Dermis blood vessel endothelial cell (primary cell): ENCODE data around the gene DUS1L. TPM values are rescaled to one million over a fixed set of nuclear protein-coding genes. Genes with fewer than 3 reads are reported as not detected.

Experiments used
- DNase-seq: peaks from one replicate; pipeline ENCODE4 v3.0.0; 2010
- total RNA-seq: library from RNA; depleted of rRNA; stranded (reverse); fragments of >200 nt; gene quantifications from 2 replicates; pipeline ENCODE4 v1.2.3, GENCODE V29; 2014

Gene DUS1L
- total RNA-seq, 1 donor from 2014 or later = 72.5 TPM

DNA sequence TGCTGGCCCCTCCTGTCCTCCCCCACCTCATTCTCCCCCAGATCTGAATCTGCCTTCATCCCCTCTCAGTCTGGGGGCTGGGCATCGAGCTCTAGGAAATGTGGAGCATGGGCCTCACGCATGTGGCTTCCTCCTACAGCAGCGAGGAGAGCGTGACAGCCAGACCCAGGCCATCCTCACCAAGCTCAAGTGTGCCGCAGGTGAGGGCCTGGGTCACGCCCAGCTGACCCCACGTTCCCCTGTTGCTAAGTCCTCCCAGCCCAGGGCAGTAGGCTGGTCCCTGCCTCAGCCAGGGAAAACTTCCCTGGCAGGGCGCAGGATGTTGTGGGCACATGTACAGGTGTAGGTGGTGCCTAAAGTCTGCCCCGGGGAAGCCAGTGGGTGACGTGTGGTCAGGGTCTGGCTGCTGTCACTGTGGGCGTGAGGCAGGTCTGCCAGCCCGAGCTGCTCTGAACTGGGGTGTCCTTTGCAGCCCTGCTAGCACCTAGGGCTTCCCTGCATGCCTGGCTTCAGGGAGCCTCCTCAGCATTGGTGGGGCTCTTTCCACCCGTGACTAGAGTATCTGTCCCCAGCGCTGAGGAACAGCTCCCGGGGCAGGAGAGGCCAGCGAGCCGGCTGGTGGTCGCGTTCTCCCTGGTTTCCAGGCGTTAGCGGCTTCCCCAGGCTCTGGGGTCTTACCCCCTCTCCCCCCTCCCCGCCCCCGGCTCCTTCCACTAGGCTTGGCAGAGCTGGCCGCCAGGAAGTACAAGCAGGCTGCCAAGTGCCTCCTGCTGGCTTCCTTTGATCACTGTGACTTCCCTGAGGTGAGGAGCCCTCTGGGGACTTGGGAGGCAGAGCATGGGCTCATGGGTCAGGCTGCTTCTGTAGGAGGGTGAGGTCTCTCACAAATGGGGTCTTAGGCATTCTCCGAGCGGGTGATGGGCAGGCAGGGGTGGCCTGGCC is 10.3 kb downstream of the DUS1L start:
- no peak for DNase-seq

DNA sequence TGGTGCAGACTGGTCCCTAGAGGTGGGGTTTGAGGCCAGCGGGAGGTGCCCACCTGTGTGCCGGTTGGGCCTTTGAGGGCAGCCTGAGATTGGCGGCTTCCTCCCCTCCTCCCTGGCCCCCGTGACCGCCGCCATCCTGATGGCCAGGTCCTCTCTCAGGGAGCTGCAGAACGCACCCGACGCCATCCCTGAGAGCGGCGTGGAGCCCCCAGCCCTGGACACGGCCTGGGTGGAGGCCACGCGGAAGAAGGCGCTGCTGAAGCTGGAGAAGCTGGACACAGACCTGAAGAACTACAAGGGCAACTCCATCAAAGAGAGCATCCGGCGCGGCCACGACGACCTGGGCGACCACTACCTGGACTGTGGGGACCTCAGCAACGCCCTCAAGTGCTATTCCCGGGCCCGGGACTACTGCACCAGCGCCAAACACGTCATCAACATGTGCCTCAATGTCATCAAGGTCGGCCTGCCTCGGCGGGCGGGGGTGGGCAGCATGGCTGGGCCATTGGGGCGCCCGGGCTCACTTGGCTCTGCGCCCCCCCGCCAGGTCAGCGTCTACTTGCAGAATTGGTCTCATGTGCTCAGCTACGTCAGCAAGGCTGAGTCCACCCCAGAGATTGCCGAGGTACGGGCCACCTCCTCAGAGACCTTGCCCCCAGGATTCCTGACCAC is 11.1 kb downstream of the DUS1L start:
- no peak for DNase-seq

DNA sequence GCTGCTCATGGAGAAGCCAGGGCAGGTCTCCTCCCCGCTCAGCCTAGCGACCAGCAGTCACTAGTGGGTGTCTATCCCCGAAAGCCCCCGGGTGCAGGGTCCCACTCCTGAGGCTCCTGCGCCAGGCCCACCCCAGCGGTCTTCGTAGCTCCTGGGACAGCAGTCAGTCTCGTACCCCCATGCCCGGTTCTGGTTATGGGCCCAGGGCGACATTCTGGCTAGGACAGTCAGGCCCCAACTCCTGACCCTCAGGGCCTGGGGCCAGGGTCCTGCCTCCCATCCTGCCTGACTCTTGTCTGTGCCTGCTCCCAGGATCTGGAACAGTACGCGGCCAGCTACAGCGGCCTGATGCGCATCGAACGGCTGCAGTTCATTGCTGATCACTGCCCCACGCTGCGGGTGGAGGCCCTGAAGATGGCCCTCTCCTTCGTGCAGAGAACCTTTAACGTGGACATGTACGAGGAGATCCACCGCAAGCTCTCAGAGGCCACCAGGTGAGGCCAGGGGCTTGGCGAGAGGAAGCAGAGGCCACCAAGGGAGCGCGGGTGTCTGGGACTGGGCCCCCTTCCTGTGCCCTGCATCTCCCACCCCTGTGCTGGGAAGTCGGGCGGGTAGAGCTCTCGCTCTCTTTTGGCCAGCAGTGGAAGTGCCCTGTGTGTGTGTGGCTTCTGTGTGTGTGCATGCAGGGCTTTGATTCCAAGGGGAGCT is 11.9 kb downstream of the DUS1L start:
- DNase-seq = no peak

DNA sequence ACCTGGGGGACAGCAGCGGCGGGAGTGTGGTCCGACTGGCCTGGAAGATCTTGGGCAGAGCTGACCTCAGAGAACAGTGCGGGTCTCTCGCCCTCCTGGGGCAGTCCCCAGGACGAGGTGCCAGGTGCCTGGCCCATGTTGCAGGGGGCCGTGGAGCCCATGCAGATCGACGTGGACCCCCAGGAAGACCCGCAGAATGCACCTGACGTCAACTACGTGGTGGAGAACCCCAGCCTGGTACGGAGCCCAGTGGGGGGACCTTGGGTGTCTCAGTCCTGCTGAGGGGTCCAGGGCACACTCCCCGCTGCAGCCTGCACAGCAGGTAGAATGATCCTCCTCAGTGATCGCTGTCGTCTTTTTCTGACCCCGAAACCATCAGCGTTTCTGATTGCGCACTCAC is 12.5 kb downstream of the DUS1L start:
- DNase-seq = no peak

DNA sequence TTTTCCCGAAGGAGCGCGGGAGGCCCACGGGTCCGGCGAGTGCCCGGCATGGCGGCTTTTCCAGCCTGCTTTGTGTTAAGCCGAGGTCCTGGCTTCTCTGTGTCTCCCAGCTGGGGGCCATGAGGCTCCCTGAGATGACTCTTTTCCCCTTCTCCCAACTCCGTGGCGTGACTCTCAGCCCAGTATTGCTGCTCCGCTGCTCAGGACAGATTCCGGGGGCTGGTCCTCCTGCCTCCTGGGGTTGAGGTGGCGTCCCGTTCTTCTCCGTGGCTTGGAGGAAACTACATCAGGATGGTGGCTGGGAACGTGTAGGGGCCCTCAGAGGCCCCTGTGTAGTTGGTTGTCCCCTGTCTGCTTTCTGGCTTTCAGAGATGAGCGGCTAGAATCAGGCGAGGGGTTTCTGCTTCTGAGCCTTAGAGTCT is 13.0 kb downstream of the DUS1L start:
- DNase-seq = peak; percentile 18

DNA sequence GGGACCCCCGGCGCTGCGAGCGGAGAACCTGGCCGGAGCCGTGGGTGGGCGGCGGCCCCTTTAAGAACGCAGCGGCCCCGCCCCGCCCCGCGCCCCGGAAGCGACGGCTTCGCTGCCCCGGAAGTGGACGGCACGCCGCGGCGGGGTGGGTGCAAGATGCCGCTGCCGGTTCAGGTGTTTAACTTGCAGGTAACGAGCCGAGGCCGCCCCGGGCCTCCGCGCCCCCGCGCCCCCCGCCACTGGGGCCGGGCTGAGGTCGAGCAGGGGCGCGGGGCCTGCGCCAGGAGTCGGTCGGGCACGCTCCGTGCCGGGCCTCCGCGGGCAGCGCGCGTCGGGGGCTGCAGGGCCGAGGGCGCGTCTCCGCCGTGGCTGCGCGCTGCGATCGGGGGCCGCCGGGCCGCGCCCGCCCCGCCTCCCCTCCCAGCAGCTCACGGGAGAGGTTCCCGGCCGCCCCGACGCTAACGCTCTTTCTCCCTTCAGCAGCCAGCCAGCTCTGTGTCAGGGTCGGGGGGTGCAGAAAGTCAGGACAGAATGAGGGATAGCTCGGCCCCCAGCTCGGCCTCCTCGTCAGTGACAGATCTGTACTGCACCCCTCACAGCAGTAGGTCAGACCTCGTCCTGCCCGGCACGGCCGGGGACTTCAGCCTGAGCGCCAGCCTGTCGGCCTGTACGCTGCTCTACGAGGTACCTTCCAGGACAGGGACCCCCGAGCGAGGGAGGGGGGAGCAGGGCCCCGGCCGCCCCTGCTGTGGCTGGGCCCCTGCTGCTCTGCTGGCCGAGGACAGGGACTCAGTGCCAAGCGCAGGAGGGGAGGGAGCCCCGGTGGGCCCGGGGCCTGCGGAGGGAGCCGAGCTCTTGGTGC is 13.6 kb downstream of the DUS1L start, which contains the start of the genes GPS1 and RFNG:
TSS of gene GPS1 (plus strand) at position 123 of the 862 bp plus-strand sequence. CDS start at position 157, 34 bp downstream.
TSS of gene RFNG (minus strand) at position 36 of the 862 bp plus-strand sequence. CDS start 45 bp downstream, outside the sequence.
- peak; percentile 59 for DNase-seq

DNA sequence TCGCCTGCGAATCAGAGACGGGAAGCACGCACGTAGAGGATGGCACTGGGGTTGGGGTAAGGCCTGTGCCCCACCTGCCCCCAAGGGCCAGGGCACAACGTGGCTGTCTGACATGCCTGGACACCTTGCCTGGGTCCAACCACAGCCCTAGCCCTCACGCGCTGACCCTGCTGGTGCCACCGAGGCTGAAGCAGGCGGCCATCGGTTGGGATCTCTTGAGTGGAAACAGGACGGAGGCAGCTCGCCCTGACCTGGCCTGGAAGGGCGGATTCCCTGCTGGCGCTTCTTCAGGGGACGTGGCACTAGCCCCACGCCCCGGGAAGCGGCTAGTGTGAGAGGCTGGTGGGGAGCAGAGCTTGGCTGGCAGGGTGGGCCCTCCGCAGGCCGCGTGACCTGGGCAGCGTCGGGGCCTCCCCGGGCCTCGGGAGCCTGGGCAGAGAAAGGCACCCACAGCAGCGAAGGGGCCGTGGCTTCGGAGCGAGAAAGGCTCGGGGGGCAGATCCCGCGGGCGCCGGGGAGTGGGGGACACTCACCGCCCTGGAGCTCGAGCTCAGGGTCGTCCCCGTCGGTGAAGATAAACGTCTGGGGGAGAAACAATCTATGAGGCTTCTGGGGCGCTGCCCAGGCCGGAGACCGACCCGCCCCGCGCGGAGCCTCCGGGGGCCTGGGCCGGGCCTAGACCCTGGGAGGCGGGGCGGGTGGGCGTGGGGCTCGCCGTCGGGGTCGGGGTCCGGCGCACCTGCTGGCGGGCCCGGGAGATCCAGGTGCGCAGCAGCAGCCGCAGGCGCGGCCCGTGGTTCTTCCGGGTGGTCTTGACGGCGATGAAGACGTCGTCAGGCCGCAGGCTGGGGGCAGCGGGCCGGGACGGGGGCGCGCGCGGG is 14.6 kb downstream of the DUS1L start:
- no peak for DNase-seq

DNA sequence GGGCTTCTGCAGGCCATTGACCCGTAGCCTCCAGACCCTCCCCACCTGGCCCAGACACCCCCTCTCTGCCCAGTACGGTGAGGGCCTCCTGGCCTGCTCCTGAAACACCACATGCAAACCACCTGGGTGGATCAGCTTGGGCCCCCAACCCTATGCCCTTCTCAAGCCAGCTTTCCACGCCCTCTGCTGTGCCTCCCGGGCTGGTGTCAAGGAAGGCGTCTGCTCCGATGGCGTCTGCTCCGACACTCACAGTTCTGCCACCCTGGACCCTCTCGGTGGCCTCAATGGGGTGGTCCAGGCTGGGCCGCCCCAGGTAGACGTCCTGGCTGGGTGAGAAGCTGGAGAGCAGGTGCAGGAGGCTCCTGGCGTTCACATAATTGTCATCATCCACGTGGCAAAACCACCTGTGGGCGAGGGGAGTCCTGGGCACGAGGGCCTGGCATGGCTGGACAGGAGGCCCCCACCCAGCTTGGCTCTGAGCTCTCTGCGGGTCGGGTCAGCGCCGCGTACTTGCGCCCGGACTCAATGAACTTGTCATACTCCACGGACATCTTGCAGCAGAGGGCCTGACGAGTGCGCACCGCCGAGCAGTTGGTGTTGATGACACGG is 15.3 kb downstream of the DUS1L start:
- DNase-seq = no peak

DNA sequence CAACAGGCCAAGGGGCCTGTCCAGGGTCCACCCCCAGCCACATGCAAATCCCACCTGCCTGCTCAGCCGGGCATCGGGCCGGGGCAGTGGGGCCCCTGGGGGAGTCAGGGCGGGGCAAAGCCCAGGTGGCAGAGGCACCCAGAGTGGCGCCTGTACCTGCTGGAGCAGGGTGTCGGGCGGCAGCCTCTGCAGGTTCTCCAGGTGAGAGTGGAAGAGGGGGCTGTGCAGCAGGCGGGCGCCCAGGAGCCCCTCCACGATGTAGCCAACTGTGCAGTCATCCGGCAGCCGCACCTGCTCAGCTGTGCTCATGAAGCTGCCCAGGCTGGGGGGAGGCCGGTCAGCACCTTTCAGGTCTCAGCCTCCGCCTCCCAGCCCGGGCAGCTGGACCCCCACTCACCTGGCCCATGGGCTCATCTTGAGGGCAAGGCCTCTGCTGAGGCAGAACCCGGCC is 16.1 kb downstream of the DUS1L start:
- DNase-seq = no peak

DNA sequence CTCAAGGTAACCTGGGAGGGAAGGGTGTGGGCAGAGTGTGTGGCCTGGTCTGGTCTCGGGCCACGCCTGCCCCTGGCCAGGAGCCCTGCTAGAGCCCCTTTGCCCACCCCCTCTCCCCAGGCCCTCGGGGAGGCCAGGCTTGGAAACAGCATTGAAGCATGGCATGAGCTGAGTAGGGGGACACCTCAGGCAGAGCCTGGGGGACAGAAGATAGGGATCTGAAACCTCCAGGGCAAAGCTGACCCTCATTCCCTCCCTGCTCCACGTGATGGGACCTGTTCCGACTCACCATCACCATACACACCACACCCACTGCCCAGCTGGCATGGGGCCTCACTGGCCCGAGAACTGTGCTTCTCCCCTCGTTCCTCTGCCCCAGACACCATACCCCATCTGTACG is 16.5 kb downstream of the DUS1L start:
- no peak for DNase-seq

DNA sequence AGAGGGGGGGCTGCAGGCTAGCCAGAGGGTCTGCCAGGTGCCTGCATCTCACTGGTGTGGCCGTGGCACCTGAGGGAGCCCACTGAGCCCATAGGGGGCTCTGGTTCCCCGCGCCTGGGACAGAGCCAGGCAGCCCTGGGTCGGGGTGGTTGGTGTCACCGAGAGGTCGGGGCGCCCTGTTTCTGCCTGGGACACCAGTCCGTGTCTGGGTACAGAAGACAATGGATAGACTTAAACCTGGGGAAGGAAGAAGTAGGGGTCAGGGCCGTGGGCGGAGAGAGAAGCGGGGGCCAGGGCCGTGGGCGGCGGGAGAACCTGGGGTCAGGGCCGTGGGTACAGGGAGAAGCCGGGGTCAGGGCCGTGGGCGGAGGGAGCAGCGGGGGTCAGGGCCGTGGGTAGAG is 17.0 kb downstream of the DUS1L start:
- DNase-seq = no peak

DNA sequence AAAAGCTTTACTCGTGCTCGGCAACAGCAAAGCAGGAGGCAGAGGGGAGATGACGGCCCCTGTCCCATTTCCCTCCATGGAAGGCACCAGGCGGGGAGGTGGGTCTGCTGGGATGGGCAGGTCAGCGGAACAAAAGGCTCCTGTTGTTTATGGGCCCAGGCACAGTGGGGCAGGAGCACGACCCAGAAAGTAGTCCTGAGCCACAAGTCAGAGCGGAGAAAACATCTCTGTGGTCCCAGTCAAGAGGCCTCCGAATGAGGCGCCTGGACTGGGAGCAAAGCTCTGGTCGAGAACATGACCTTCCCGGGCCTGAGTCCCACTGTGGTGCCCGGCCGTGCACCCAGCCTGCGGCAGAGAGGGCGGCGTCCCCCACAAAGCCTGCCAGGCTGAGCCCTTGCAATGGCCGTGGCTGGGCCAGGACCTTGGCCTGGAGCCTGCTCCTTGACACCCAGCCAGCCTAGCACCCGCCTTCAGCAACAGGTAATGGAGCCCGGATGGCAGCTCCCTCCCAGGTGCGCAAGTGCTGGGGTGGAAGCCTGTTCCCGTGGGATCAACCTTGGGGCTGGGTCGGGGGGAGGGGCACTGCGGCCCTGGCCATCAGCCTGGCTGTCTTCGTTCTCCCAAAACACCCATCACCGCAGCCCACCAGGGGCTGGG is 17.6 kb downstream of the DUS1L start:
- no peak for DNase-seq

DNA sequence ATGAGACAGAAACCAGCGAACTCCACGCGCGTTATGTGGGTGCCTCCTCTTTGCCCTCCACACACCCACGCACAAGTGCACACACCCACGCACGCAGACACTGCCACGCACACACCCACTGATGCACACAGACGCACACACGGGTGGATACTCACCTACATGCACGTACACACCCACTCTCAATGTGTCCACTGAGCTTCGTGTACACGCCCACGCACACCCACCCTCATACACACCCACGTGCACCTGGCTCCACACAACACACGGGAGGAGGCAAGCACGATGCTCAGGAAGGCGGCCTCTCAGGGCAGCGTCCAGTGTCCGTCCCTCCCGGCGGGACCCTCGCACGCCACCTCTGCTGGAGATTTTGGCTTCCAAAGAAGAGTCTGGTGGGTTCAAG is 18.2 kb downstream of the DUS1L start:
- no peak for DNase-seq

DNA sequence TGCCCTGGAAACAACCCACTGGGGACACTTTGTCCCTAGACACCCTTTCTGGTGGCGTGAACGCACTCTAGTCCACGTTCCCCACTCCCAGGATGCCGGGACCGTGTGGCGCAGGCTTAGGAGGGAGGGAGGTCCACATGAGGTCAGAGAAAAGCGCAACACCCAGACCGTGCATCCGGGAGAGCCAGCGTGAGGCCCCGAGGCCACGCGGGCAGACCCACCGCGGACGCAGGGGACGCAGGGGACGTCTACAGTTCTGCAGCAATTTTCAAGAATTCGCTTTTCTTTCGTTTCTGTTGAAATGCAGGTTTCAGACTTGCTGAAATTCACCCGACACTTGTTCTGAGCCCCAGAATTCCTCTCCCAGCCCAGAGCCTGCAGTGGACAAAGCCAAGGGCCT is 18.7 kb downstream of the DUS1L start:
- DNase-seq = no peak

DNA sequence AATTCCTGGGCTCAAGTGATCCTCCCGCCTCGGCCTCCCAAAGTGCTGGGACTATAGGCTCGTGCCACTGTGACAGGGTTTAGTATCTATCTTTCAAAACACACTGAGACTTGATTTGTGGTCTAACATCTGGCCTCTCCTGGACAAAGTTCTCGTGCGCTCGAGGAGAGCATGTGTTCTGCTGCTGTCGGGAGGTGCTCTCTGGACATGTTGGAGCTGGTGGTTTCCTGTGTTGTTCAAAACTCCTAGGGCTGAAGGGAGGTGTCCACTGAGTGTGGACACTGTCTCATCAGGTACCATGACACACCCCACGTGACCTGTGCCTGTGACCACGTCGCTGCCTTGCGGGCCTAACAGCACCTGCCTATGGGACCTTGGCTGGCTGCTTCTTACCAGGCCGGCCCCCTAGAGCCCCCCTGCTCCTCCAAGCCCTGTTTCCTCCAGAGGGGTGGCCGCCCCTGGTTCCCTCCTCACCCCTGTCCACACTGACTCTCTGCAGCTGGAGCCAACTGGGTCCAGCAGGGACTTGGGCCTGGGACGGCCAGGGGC is 19.6 kb downstream of the DUS1L start:
- DNase-seq = no peak

DNA sequence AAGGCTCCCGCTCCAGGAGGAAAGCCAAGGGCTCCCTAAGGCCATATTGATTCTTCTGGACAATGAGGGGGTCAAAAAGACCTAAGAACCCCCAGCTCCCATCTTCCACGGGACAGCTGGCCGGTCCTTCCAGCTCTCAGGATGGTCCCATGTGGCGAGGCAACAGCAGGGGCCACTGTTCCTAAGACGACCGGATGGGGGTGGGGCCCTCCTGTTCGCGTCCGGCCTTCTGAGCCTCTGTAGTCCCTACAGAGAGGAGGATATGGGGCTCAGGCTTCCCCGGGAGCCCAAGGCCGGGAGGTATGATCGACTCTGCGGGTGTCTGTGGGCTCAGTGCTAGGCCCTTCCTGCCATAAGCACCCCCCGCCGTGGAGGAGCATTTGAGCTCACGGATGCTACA is 22.1 kb downstream of the DUS1L start:
- no peak for DNase-seq

DNA sequence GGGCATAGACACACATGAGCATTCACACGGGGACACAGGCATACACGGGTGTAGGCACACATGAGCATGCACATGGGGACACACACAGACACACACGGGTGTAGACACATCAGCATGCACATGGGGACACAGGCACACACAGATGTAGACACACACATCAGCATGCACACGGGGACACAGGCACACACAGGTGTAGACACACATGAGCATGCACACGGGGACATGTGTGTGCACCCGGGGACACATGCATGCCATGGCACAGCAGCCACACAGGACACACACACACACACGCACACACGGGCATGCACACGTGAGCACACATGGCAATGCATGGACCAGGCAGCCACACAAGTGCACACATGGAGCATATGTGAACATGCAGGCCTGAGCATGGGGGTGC is 23.0 kb downstream of the DUS1L start:
- no peak for DNase-seq

DNA sequence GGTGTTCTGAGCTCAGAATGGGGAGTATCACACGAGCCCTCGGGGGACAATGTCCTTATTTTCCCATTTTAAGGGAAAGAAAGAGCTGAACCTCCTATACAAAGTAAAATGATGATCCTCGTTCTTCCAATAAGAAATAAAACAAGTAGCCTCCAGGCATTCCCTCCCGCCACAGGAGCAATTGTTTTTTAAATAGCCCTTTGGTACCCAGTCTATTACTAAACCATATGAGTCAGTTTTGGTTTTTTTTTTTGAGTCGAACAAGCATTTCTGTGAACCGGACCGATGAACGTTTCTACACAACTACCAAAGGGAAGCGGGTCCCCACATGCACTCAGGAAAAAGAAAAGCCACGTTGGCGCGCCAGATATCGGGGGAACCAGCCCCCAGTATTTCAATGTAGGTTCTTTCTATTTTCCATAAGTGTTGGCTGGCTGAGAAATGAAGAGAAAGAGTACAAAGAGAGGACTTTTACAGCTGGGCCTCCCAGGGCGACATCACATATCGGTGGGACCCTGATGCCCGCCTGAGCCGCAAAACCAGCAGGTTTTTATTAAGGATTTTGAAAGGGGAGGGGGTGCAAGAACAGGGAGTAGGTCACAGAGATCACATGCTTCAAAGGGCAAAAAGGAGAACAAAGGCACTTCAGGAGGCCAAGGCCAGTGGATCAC is 24.3 kb downstream of the DUS1L start:
- DNase-seq = no peak

DNA sequence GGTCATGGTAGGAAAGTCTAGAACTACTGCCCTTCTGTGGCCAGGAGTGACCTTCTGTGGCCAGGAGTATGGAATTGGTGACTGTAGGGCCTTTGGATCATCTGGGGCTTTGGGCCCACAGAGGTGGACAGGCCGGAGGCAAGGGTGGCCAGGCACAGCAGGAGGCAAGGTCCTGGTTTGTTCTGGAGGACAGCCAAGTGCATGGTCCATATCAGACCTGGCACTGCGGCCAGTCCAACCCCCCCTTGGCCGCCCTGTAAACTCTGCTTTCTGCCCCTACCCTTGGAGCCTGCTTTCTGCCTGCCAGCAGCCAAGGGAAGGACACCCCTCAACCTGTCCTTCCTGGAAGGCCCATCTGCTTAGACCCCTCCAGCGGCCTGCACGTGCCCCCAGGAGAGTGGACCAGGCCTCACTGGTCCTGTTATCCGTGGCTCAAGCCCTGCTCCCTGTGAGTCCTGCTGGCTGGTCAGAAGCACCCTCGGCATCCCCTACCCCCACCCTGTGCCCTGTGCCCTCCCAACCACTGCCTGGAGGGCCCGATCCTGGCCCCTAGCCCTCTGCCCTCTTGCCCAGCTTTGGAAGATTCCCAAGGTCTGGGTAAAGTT is 25.8 kb downstream of the DUS1L start:
- no peak for DNase-seq
